Measurements from ENCODE around the gene CPNE4.

Gene CPNE4

GRCh38 chr3:131688370-131688769 is 346.4 kb downstream of the CPNE4 start:
- peak; percentile 23 for DNase-seq (ENCODE audit: low spot score)
- ChIA-PET CTCF (no interaction called here), POLR2A (ENCODE audit: low non-redundant PET) (no interaction called here)
- H3K27ac ChIP-seq: no peak overlapping the region
- no peak for TF ChIP-seq CTCF (conservative IDR thresholded peaks at IDR 0.05; ENCODE audit: low read depth)

- TF ChIP-seq CTCF (conservative IDR thresholded peaks at IDR 0.05; ENCODE audit: low read depth): no peak
- DNase-seq (ENCODE audit: low spot score): no peak
- CTCF ChIA-PET: no interaction called here
- POLR2A ChIA-PET (ENCODE audit: low non-redundant PET): no interaction called here
- H3K27ac ChIP-seq: no peak overlapping the region
Observed at GRCh38 chr3:131669600-131669999, 365.2 kb downstream of the CPNE4 start.

GRCh38 chr3:131658771-131659170 is 376.0 kb downstream of the CPNE4 start:
- no peak overlapping the region for H3K27ac ChIP-seq
- CTCF ChIA-PET: interaction anchor here (0.7 kb wide), 1 partner anchor 78 kb away, joined by 3 read pairs; no protein-coding TSS in a partner anchor
- TF ChIP-seq CTCF (conservative IDR thresholded peaks at IDR 0.05; ENCODE audit: low read depth): no peak
- DNase-seq (ENCODE audit: low spot score): no peak
- POLR2A ChIA-PET (ENCODE audit: low non-redundant PET): no interaction called here

- ChIA-PET POLR2A (ENCODE audit: low non-redundant PET) (no interaction called here), CTCF (no interaction called here)
- DNase-seq (ENCODE audit: low spot score): no peak
- no peak overlapping the region for H3K27ac ChIP-seq
- TF ChIP-seq CTCF (conservative IDR thresholded peaks at IDR 0.05; ENCODE audit: low read depth): no peak
Observed at GRCh38 chr3:131658115-131658514, 376.7 kb downstream of the CPNE4 start.

- ChIA-PET POLR2A (ENCODE audit: low non-redundant PET) (no interaction called here), CTCF (no interaction called here)
- H3K27ac ChIP-seq: no peak overlapping the region
- no peak for TF ChIP-seq CTCF (conservative IDR thresholded peaks at IDR 0.05; ENCODE audit: low read depth)
- no peak for DNase-seq (ENCODE audit: low spot score)
Observed at GRCh38 chr3:131655070-131655690, 379.6 kb downstream of the CPNE4 start.

- H3K27ac ChIP-seq: no peak overlapping the region
- CTCF ChIA-PET: no interaction called here
- no peak for DNase-seq (ENCODE audit: low spot score)
- TF ChIP-seq CTCF (conservative IDR thresholded peaks at IDR 0.05; ENCODE audit: low read depth): no peak
- POLR2A ChIA-PET (ENCODE audit: low non-redundant PET): no interaction called here
Observed at GRCh38 chr3:131645638-131646037, 389.2 kb downstream of the CPNE4 start.

All from RWPE1 (cell line).